Measurements from ENCODE around the gene CD79B. TPM values are rescaled to one million over a fixed set of nuclear protein-coding genes. Genes with fewer than 3 reads are reported as not detected.

CD79B gene
- total and polyA plus RNA-seq, 8 donors: 1.8 to 3.5 (median 2.2) TPM

DNA sequence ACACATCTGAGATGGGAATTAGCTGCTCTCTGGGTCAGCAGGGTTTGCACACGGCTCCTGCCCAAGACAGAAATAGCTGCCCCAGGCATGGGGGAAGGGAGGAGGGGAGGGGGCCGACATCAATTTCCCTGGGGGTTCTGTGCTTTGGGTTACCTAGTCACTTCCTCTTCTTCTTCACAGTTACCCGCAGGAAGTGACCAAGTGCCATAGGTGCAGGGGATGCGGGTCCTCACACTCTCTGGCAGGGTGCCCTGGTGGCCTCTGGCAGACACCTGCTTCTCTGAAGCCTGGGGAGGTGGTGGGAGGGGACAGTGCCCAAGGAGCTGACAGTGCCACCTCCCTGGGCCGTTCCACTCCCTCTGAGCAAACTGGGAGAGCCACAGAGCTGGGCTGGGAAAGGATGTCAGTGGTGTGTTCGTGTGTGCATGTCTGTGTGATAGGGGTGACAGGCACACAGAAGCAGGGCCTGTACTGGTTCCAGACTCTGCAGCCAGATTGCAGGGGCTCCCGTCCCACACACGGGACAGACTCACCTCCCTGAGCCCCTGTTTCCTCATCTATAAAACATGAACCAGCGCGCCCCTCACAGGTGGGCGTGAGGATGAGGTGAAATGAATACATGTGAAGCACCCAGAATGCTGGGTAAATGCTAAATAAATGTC lies 22.4 kb upstream of the CD79B start:
- H3K9me3 ChIP-seq: no peaks in the 10 kb centered on the region
- peaks cover 0 to 4% of the 10 kb centered on the region in 2 donors for H3K4me1 ChIP-seq
- no peaks in the 10 kb centered on the region for H3K36me3 ChIP-seq
- ATAC-seq: no peak
- no peaks in the 10 kb centered on the region for H3K27me3 ChIP-seq
- DNase-seq: no peak
- H3K27ac ChIP-seq: no peak overlapping the region
- no peak overlapping the region for H3K4me3 ChIP-seq
- intact Hi-C loops (cut with DNase I): no loop called here
- TF ChIP-seq, protein P1, sequence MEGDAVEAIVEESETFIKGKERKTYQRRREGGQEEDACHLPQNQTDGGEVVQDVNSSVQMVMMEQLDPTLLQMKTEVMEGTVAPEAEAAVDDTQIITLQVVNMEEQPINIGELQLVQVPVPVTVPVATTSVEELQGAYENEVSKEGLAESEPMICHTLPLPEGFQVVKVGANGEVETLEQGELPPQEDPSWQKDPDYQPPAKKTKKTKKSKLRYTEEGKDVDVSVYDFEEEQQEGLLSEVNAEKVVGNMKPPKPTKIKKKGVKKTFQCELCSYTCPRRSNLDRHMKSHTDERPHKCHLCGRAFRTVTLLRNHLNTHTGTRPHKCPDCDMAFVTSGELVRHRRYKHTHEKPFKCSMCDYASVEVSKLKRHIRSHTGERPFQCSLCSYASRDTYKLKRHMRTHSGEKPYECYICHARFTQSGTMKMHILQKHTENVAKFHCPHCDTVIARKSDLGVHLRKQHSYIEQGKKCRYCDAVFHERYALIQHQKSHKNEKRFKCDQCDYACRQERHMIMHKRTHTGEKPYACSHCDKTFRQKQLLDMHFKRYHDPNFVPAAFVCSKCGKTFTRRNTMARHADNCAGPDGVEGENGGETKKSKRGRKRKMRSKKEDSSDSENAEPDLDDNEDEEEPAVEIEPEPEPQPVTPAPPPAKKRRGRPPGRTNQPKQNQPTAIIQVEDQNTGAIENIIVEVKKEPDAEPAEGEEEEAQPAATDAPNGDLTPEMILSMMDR (IDR thresholded peaks at IDR 0.05): no peak

DNA sequence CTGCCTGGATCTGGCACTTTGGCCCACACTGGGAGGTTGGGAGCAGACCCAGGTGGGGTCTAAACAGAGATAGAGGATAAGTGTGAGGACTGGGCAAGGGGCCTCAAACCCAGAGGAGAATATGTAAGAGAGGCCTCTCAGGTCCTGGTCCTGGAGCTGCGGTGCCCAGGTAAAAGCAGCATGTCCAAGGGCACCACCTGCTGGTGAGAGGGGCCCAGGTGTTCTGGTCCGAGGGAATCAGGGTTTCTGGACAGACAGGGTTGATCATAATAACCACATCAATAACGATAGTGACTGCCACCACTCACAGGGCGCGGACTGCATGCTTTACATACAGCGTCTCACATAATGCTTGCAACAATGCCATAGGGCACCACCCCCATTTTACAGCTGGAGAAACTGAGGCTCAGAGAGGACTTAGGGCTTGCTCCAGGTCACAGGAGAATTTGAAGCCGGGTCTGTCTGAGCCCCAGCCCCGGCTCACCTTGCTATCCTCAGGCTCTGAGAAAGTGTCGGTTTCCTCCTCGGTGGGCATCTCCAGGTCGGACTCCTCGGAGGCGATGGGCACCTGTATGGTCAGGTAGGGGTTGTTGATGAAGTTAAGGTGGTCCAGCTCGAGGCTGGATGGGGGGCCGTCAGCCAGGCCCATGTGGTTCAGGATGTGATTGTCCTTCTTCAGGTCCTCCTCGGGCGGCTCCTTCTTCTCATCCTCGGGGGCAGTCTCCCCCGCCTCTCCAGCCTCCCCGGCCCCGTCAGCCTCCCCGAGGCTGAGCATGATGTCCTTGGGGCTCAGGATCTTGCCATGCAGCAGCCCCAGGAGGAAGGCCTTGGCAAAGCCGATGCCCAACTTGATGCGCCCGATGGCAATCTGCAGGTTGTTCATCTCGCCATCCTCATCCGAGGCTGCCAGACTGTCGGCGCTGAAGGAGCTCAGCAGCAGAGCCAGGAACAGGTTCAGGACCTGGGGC lies 19.1 kb upstream of the CD79B start:
- Histone ChIP-seq H3K27ac (no peak overlapping the region), H3K27me3 (no peaks in the 10 kb centered on the region), H3K9me3 (no peaks in the 10 kb centered on the region), H3K36me3 (no peaks in the 10 kb centered on the region), H3K4me1 (peaks cover 0 to 12% of the 10 kb centered on the region in 2 donors), H3K4me3 (no peak overlapping the region)
- intact Hi-C loops (cut with DNase I): no loop called here
- TF ChIP-seq, protein P1 (IDR thresholded peaks at IDR 0.05): peak in 1 of 2 donors; percentile 20
- peak in 1 of 4 donors; percentile 22 for DNase-seq
- ATAC-seq: peak; percentile 59

DNA sequence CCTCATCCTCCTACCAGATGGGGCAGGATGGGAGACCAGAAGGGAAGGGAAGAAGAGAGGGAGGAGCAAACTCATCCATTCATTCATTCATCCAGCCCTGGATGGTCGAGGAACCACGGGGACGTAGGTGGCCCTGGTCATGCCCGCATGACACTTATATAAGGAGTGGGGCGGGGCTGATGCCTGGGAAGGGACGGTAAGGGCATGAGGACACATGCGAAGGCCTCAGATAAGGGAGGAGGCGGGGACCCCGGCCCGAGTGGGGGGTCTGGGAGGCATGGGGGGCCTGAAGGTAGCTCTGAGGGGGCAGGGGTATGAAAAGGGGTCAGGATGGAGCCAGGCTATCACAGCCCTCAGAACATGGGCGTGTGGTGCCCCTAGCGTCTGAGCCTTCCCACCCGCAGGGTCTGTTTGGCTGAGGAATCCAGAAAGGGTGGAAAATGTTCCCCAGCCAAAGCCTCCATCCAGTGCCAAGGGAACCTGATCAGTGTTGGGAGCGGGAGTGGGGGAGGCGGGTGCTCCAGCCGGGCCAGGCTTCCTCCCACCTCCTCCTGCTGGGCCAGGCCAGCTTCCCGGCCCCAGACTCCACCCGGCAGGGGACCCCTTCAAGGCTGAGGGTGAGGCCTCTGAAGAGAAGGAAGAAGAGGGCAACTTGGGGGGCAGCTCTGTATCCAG lies 17.6 kb upstream of the CD79B start:
- Histone ChIP-seq H3K36me3 (no peaks in the 10 kb centered on the region), H3K9me3 (no peaks in the 10 kb centered on the region), H3K4me1 (peaks cover 0 to 16% of the 10 kb centered on the region in 2 donors), H3K27me3 (no peaks in the 10 kb centered on the region), H3K4me3 (no peak overlapping the region), H3K27ac (no peak overlapping the region)
- ATAC-seq (no peak), DNase-seq (no peak)
- intact Hi-C loops (cut with DNase I): no loop called here
- TF ChIP-seq, protein P1 (IDR thresholded peaks at IDR 0.05): no peak

DNA sequence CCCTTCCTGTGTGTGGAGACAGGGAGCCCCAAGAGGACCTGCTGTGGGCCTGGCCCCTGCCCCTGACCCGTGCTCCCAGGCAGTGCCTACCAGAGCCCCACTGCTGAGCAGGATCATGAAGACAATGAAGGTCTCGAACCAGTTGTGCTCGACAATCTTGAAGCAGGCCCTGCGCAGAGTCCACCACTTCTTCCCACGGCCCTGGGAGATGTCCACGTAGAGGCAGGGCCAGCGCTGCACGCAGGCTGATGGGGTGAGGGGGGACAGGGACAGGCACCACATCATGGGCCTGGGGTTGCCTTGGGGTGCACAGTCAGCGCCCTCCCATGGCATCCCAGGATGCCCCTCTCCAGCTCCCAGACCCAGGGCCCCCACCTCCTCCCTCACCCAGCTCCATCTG lies 16.4 kb upstream of the CD79B start:
- Histone ChIP-seq H3K36me3 (no peaks in the 10 kb centered on the region), H3K9me3 (no peaks in the 10 kb centered on the region), H3K27ac (no peak overlapping the region), H3K4me1 (peaks cover 0 to 12% of the 10 kb centered on the region in 2 donors), H3K27me3 (no peaks in the 10 kb centered on the region), H3K4me3 (no peak overlapping the region)
- DNase-seq: no peak
- TF ChIP-seq, protein P1 (IDR thresholded peaks at IDR 0.05): no peak
- no peak for ATAC-seq
- intact Hi-C loops (cut with DNase I): no loop called here

Data from left lung (tissue), 10 donors.